HG02678 (cell line): ENCODE results near the gene GALNT13.

Experiments used
- ATAC-seq: cut with Tn5 transposase; IDR thresholded peaks from one replicate; pipeline ENCODE4 v1.9.1; 2021; ENCODE audit warnings: mild to moderate bottlenecking, moderate library complexity; ENCODE audit not compliant: unreplicated experiment

GALNT13 gene

DNA sequence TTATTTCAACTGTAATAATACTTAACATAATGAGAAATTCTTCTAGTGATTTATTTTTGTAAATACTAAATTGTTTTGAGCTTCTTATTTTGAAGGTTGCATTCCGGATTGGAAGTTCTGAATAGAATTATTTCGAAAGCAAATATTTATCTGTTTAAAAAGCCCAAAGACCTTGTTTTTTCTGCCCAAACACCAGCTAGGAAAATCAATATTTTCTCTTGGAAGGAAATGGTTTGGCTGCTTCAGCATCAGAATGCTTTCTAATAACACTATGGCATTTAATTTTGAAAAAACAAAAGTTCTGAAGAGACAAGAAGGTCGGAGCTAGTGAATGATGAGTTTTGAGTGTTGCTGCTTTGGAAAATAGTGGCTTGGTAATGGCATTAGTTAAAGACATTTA is 522.9 kb downstream of the GALNT13 start:
- no peak for ATAC-seq

DNA sequence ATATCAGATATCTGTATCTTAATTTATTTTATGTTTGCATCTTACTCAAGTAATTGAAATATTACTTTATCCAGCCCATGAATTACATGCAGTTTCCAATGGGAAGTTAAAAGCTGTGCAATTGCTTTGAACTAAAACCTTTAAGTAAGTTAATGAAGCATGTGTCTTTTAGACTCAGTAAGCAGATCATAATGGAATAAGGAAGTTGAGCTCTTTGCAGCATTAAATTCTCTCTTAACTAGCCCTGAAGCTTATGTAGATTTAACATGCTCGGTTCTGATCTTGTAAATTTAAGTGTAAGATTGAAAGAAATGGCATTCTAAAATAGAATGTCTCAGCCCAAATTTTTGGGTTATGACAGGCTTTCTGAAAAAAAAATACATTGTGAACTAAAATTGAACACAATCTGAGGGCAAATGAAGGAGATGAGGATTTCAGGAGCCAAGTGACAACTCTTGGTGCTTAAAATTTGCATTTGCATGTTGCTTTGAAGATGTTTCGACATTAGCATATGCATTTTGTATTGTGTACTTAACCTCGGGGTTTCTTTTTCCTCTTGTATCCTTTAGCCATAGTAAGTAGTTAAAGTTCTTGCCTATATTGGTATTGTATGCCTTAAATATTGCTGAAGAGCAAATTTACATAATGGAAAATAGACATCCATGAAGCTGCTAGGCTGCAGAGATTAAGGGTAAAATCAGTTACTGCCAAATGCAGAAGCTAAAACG is 529.0 kb downstream of the GALNT13 start:
- ATAC-seq, result no peak

DNA sequence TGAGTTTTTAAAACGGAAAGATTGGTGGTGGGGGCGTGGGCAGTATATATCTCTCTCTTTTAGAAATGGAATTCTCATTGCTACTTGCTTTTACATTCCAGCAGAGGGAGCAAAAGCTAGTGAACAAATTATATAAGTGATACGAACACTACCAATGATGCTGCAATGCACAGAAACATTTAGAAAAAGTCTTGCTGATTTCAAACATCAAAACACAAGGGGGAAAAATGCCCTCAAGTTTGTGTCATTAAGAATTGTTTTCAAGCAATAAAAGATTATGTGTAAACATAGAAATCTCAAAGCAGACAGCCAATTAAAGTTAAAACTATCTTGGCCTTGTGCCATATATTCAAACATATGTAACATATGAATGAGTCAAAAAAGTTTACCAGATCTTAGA is 530.5 kb downstream of the GALNT13 start:
- no peak for ATAC-seq

DNA sequence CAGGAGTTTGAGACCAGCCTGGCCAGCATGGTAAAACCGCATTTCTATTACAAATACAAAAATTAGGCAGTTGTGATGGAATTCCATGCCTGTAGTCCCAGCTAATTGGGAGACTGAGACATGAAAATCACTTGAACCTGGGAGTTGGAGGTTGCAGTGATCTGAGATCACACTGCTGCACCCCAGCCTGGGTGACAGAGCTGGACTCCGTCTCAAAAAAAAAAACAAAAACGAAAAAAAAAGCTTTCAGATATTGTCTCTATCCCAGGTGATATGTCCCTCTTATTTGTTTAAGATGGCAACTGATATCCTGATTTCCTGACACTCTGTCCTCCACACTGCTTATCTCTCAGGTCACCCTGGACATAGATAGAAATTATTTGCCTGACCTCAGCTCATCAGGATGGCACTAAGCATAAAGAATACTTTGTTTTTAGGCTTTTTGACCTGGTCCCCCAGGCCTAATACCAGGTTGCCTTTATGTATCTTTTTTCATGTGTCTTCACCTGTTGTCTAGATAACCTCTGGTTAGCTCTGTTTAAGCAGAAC is 531.6 kb downstream of the GALNT13 start:
- ATAC-seq, result no peak

DNA sequence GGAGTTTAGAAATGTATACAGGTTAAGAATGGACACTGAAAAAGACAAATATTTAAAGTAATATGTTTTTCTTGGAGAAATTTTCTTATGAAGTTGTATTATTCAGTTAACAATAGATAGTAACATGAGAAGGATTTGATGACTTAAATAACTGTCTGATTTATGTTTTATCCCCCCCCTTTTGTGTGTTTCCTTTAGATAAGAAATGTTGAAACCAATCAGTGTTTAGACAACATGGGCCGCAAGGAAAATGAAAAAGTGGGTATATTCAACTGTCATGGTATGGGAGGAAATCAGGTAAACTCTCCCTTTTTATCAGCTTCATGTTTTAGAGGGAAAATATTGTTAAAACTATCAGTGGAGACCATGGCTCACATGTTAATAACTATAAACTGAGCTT is 537.1 kb downstream of the GALNT13 start:
- no peak for ATAC-seq

DNA sequence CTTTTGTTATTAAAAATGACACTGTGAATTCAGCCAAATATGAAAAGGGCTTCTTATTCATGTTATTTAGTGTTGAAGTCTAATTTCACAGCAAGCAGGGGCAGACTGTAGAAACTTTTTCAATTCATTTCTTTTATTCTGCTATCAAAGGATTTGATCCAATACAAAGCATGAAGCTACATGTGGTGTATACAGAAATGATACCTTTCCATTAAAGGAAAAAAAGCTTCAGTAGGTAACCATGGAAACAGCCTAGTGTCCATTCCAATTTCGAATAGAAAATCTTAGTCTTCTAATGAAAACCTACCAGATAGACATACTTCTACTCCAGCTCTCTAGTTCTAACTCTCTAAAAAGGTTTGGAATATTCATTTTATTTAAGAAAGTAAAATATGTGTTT is 550.5 kb downstream of the GALNT13 start:
- ATAC-seq, result no peak

DNA sequence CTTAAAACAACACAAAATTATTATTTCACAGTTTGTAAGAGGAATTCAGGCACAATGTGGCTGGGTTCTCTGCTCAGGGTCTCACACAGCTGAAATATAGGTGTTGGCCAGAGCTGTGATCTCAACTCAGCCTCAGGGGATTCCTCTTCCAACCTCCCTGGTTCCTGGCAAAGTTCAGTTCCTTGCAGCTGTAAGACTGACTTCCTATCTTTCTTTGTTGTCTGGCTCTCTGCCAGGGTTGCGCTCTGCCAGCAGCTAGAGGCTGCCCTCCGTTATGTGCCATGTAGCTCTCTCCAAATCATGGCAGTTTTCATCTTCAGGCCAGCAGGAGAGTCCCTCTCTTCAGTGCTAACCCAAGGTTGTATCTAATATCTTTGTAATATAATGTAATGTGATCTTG is 554.3 kb downstream of the GALNT13 start:
- no peak for ATAC-seq

DNA sequence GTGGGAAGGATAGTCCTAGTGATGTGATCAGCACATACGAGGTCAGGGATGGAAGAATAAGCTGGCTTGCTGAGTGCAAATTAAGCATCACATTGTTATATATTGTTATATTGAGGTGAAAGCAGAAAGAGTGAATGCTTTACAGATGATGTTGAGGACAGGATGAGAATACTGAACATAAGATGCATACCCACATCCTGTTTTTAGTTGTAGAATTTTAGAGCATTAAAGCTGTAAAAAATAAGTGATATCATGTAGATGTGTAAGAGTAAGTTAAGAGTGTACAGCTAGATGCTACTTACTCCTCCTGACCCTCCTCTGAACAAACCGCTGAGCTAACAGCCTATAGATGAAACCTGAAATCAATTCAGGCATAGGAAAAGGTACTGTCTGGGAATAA is 555.7 kb downstream of the GALNT13 start:
- ATAC-seq, result no peak

DNA sequence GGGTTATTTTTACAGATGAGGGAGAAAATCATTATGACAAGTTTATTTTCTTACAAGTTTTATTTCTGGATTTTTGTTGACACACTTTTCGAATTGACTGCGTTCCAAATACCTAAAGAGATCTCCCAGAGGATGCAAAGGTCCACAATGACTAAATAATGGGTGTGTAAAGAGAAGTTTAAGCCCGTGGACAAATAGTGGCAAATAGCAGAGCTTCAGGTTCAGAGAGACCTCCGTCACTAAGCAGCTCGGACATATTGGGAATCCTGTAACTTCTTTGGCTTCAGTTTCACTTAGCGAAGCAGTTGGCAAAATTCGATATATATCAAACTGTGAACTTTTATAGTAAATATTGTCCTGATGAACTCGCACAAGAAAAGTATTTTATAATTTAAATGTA is 556.3 kb downstream of the GALNT13 start:
- no peak for ATAC-seq

DNA sequence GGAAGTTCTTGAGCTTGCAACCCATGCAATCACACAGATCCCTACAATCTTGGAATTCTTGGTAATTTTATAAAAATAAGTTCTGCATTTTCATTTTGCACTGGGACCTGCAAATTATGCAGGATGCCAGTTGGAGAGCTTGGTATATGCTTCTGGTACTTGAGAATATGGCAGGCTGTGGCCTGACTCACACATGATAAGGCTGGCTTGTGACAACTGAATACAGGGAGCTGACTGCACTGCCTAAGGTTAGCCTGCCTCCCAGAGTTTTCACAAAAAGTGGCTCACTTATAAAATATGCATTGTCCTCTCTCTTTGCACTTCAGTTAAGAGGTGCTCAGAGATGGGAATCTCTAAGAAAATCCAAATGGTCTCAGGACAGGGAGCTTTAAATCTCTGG is 561.3 kb downstream of the GALNT13 start:
- no peak for ATAC-seq

DNA sequence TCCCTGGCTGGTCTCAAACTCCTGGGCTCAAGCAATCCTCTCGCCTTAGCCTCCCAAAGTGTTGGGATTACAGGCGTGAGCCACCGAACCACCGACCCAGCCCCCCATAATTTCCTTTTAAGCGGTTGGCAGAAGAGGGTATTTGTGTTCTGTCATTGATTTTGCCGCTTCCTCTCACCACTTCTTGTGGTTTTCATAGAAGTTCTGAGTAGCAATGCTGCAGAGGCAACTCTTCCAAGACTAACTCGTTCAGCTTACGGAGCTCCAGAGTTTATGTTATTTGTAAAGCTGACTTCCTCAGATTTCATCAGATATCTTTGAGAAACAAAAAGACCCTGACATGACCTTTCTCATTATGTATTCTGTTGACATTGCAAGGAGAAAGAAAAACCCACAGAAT is 565.4 kb downstream of the GALNT13 start:
- no peak for ATAC-seq

DNA sequence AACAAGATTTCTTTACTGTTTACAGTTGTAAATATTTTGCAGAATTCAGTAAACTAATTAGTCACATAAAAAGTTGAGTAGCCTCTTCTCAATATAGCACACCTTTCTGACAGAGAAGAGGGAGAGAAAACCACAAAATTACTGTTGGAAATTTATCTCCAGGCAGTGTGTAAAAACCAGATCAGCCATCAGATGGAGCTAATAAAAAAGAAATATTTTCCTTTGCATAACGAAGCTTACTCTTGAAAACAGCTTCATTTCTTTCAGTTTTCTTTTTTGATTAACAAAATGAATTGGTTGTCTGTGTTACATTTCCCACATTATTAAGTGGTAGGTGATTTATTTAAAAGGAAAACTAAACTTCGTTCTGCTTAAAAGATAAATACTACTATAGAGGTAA is 567.4 kb downstream of the GALNT13 start:
- ATAC-seq, result no peak

DNA sequence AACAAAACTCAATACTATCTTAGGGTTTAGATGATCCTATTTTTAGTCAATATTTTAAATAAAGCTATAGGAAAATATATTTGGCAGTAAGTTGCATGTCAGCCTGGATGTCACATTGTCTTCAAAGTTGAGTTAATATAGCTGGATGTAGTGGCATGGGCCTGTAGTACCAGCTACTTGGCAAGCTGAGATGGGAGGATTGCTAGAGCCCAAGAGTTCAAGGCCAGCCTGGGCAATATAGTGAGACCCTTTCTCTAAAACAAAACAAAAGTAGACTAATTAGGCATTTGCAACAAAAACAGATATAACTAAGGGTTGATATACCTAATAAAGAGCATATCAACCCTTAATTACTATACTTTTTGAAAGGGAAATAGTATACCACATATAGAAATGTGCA is 572.2 kb downstream of the GALNT13 start:
- ATAC-seq, result no peak

DNA sequence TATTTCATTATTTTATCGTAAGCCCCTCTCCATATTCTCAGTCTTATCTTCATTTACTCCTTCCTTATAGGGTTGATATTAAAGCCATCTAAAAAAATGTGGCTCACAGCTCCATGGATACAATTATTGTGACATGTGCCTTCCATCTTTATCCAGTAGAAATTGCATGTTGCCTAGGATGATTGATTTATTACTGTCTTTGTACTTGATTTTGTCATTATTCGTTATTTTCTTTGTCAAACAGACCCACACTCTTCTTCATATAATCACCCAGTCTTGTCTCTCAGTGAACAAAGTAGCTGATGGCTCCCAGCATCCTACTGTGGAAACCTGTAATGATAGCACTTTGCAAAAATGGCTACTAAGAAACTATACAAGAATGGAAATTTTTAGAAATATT is 574.6 kb downstream of the GALNT13 start:
- no peak for ATAC-seq

DNA sequence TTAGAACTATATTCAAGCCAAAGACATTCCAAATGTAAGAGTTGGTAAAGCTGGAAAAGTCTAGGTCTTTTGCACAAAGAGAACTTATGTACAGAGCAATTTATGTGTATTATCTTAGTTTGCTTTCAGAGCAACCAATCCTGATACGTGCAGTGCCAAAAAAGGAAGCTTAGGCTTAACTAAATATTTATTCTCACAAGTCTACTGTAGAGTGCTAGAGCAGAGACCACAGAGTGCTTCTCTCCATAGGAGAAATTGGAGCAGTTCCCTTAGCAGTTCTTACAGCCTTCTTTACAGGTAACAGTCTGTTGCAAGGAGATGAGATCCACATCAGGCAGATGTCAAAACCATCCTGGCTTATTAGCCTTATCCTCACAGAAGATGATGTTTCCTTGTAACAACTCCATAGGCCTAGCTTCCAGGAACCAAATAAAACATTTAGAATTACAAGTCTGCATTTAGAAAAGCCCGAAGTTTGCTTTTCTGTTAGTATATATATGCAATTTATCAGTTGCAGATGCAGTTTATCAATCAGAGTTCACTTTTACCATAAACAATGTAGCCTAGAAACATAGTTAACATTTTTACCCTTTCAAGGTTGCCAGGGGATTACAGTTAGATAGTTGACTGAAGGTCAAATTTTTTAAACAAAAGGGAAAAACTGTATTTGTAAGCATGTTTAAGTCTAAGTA is 576.2 kb downstream of the GALNT13 start:
- ATAC-seq, result no peak

DNA sequence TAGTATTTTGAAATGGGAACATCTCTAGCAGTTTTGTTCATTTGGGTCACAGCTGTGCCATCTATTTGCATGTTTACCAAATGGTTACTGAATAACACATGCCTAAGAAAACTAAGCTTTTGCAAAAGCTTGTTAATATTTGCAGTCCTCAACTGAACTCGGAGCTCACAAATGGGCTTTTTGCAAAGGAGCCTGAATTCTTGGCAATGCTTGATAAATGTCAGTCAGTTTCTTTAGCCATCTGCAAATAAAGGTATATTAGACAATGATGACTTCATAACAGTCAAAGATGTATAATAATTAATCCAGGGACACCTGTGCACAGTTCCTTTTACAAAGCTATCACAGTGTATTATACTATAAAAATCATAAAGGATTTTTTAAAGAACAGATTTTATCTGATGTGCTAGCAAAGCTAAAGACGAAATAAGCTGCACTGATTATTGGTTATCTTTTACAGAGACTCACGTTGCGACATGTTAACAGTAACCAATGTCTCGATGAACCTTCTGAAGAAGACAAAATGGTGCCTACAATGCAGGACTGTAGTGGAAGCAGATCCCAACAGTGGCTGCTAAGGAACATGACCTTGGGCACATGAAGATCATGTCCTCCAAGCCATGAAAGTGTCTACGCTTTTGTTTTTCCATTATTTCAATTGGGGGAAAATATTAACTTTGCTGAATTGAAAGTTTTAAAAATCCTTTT is 578.4 kb downstream of the GALNT13 start:
- ATAC-seq, result no peak

DNA sequence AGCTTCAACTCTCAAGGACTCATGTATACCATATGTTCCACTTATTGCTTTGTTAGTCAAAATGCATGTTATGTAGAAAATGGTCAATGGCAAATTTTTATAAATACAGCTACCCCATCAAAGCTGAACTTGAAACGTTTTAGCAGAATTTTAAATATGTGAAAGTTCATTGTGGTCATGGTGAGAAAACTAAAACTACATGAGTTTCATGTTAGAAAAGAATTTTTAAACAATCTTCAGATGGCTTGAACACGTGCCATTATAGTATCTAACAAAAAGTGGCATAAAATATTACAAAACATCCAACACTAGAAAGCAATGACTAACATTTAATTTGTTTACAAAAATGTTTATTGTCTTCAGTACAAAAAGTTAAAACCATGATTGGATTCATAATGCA is 580.7 kb downstream of the GALNT13 start:
- ATAC-seq, result no peak

DNA sequence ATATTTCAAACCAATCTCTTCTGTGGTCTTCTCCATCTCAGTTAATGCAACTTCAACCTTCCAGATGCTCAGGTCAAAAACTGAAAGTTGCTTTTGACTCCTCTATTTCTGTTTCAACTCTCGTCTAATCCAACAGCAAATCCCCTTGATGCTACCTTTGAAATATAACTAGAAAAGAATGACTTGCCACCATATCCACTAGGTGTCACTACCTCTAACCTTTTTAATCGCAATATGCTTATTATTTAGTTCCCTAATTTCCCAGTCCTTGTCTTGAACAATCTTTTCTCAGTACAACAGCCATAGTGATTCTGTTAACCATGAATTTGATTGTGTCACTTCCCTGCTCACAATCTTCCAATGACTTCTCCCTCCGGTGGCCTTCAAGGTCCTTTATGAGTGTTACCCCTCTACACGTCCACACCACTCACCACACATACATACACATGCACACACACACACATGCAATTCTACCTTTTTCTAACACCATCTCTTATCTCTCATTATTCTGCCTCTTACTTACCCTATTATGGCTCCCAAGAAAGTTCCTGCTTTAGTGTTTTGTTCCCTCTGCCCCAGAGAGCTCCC is 581.3 kb downstream of the GALNT13 start:
- no peak for ATAC-seq

DNA sequence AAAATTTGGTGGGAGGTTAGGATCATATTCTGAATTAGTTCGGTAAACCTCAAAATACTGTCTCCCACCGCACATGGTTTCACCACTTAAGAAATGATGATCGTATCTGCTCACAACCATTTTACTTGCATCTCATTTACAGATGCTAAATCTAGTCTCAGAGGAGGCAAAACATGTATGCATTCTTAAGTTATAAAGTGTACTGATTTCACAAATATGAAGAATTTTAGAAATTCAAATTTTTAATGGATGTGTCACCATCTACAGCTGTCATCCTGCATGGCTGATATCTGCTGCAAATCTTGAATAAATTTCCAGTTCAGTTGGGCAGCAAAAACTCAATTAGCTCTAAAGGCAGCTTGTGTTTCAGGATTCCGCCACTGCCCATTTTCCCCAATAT is 583.4 kb downstream of the GALNT13 start:
- ATAC-seq, result no peak

DNA sequence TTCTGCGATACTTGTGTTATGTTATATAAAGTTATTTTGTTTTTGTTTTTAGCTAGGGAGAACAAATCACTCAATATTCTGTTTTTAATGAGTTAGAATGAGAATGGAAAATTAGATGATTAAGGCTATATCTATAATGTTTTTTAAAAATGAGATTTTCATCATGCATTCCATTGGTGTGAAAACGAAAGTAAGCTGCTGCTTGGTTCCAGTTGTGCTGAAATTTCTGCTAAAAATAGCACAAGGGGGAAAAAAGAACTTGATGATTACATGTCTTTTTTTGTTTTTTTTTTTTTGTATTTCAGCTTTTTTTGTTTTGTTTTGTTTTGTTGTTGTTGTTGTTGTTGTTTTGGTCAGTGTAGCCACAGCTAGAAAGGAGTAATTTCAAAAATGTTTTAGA is 584.1 kb downstream of the GALNT13 start:
- ATAC-seq, result no peak

DNA sequence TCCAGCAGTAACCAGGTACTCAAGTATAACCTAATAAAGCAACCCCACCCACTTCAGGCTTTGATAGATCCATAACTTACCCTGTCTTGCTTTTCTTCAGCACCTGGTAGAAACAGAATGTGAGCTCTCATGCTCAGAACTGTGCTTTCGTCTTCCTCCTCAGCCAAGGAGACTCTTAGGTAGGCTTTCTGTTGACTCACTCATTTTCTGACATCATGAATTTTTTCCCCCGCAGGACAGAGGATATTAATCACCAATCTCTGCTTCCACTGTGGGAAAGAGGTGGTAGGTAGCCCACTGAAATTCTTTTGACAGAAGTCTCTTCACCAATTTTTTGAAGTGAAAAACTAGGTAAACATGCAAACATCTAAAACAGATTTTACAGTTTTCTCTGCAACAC is 585.6 kb downstream of the GALNT13 start:
- ATAC-seq, result no peak

DNA sequence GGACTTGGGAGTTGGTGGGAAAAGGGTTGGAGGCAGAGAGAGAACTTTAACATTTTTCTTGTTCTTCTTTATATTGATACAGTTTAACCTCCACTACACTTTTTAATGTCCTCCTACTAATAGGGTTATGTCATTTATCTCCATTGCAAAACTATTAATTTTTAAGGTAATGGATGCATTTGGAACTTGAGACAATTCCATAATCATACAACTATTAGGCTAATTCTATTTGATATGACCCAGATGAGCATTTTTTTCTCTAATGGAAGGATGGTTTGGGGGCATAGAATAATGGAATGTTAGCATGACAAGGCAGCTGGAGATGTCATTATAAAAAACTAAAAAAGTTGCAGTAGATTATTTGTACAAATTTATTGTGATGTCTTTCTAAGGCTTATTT is 587.6 kb downstream of the GALNT13 start:
- no peak for ATAC-seq
